ENCODE measurements around the gene PANX2. TPM values are rescaled to one million over a fixed set of nuclear protein-coding genes. Genes with fewer than 3 reads are reported as not detected.

Gene PANX2
- total and polyA plus RNA-seq, 2 donors (not counting 1 experiment from before 2014, with no cell fraction given): 0.04 to 0.59 TPM

- no peaks in the 10 kb centered on the region for H3K9me3 ChIP-seq (ENCODE audit: control extremely low read depth in 1 of 3, control insufficient read depth in 2 of 3, insufficient read depth in 1 of 3, low read length in 2 of 3)
- H3K9ac ChIP-seq (ENCODE audit: low read length): no peak overlapping the region
- ATAC-seq (ENCODE audit: low read depth) (no peak), DNase-seq (no peak)
- TF ChIP-seq CTCF (IDR thresholded peaks at IDR 0.05): no peak
- TF ChIP-seq EZH2 (IDR thresholded peaks at IDR 0.05; ENCODE audit: borderline replicate concordance, insufficient read depth, low read depth, low read length, poor library complexity, severe bottlenecking): no peak
- H4K20me1 ChIP-seq (ENCODE audit: control insufficient read depth, insufficient read depth, low read length, poor library complexity, severe bottlenecking): peaks cover 10% of the 10 kb centered on the region
- peaks cover 0 to 75% of the 10 kb centered on the region in 2 experiments for H3K36me3 ChIP-seq (replicated peaks in 1 of 2; ENCODE audit: control extremely low read depth in 1 of 2, control insufficient read depth in 1 of 2, extremely low read depth in 1 of 2, insufficient read depth in 2 of 2, low read length in 1 of 2)
- Mint-ChIP-seq H3K4me3 (no peak overlapping the region), H3K4me1 (no peaks in the 10 kb centered on the region), H3K9me3 (ENCODE audit: insufficient read depth) (no peaks in the 10 kb centered on the region), H3K27me3 (no peaks in the 10 kb centered on the region), H3K27ac (no peak overlapping the region)
- intact Hi-C loops (cut with micrococcal nuclease): no loop called here
- H3K4me1 ChIP-seq (ENCODE audit: control insufficient read depth in 2 of 2, insufficient read depth in 2 of 2, low read length in 2 of 2): no peaks in the 10 kb centered on the region
- H3K4me2 ChIP-seq (replicated peaks; ENCODE audit: low read depth, low read length, poor library complexity, severe bottlenecking): no peak overlapping the region
- no peaks in the 10 kb centered on the region for H3K79me2 ChIP-seq (ENCODE audit: control insufficient read depth, insufficient read depth, low read length)
- POLR2A ChIA-PET: interaction anchor here (0.7 kb wide), 1 partner anchor 29 kb away, joined by 3 read pairs; no protein-coding TSS in a partner anchor
- H2AFZ ChIP-seq (ENCODE audit: insufficient read depth, low read depth, low read length, poor library complexity, severe bottlenecking): no peak overlapping the region
- CTCF ChIA-PET: interaction anchor here (0.7 to 3.5 kb wide), 3 partner anchors 12 to 290 kb away, joined by 3 to 11 read pairs (median 4); no protein-coding TSS in a partner anchor
- H3K4me3 ChIP-seq (ENCODE audit: control extremely low read depth in 1 of 5, extremely low read depth in 1 of 5, insufficient read depth in 1 of 5, low read depth in 2 of 5, low read length in 4 of 5): no peak overlapping the region
- WGBS (ENCODE audit: insufficient coverage): 94% methylated on average over 24 of the region's 25 CpGs
- H3K27me3 ChIP-seq (replicated peaks in 1 of 4; ENCODE audit: control extremely low read depth in 1 of 4, control insufficient read depth in 3 of 4, insufficient read depth in 4 of 4, low read length in 3 of 4): no peaks in the 10 kb centered on the region
- H3K27ac ChIP-seq (ENCODE audit: low read length in 2 of 2): no peak overlapping the region
Measured at GRCh38 chr22:50219800-50220602, 49.5 kb downstream of the PANX2 start.
